Epithelial cell of proximal tubule (primary cell): ENCODE data around the gene ACAA2. TPM values are rescaled to one million over a fixed set of nuclear protein-coding genes. Genes with fewer than 3 reads are reported as not detected.

Experiments
- DNase-seq: peaks from one replicate; pipeline ENCODE4 v3.0.0-alpha.2; 2011; ENCODE audit warnings: low read depth
- H3K4me3 ChIP-seq: 2 replicates; pipeline ENCODE4 v1.5.1; 2011; ENCODE audit warnings: low read depth, mild to moderate bottlenecking, low read length
- total RNA-seq: library from RNA; depleted of rRNA; stranded (reverse); fragments of >200 nt; gene quantifications from 2 replicates; pipeline ENCODE4 v1.2.3, GENCODE V29; 2015
- TF ChIP-seq, protein P1 (sequence below): conservative IDR thresholded peaks from 2 replicates; pipeline ENCODE4 v1.5.1; 2012; ENCODE audit warnings: low read depth, mild to moderate bottlenecking, low read length

Gene ACAA2, protein sequence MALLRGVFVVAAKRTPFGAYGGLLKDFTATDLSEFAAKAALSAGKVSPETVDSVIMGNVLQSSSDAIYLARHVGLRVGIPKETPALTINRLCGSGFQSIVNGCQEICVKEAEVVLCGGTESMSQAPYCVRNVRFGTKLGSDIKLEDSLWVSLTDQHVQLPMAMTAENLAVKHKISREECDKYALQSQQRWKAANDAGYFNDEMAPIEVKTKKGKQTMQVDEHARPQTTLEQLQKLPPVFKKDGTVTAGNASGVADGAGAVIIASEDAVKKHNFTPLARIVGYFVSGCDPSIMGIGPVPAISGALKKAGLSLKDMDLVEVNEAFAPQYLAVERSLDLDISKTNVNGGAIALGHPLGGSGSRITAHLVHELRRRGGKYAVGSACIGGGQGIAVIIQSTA
- total RNA-seq: 92.3 and 93.8 TPM in 2 replicates

DNA sequence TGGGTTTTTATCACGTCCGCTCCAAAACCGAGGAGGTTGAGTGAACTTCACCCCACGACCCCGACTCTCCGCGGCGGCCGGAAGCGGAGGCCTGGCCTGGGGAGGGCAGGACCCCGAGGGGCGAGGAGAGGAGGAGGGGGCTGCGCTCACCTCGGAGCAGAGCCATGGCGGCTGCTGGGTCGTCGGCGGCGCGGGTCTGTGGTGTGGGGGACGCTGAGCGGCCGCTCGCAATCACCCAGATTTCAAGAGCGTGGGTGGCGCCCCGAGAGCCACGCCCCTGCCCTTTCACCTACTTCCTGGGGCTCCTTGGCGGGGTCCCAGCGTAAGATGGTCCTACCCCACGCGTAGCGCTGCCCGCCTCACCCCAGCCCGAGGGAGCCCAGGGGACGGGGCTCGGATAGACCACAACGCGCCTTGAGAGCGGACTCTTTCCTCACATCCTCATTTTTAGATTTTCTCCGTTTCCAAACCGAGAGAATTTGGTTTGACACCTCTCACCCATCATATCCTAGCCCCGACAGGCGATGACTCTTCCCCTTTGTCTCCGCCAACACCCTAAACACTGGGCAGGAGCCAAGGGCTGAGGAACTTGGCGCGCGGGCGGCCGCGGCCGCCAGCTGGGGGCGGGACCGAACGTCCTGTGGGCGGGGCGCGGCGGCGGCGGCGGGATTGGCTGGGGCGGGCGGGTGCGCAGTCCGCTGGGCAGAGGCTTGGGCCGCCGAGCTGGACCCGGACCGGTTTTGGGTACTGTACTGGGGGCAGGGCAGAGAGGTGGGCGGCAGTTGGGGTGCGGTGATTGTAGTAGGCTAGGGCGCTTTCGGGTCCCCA lies at the start of gene ACAA2:
Gene ACAA2 (minus strand): TSS at position 215 of the 828 bp plus-strand sequence. CDS start 49 bp downstream, at position 166.
- no peak for DNase-seq
- H3K4me3 ChIP-seq: peak within 1 kb of the TSS; percentile 65
- TF ChIP-seq, protein P1, sequence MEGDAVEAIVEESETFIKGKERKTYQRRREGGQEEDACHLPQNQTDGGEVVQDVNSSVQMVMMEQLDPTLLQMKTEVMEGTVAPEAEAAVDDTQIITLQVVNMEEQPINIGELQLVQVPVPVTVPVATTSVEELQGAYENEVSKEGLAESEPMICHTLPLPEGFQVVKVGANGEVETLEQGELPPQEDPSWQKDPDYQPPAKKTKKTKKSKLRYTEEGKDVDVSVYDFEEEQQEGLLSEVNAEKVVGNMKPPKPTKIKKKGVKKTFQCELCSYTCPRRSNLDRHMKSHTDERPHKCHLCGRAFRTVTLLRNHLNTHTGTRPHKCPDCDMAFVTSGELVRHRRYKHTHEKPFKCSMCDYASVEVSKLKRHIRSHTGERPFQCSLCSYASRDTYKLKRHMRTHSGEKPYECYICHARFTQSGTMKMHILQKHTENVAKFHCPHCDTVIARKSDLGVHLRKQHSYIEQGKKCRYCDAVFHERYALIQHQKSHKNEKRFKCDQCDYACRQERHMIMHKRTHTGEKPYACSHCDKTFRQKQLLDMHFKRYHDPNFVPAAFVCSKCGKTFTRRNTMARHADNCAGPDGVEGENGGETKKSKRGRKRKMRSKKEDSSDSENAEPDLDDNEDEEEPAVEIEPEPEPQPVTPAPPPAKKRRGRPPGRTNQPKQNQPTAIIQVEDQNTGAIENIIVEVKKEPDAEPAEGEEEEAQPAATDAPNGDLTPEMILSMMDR: no peak

DNA sequence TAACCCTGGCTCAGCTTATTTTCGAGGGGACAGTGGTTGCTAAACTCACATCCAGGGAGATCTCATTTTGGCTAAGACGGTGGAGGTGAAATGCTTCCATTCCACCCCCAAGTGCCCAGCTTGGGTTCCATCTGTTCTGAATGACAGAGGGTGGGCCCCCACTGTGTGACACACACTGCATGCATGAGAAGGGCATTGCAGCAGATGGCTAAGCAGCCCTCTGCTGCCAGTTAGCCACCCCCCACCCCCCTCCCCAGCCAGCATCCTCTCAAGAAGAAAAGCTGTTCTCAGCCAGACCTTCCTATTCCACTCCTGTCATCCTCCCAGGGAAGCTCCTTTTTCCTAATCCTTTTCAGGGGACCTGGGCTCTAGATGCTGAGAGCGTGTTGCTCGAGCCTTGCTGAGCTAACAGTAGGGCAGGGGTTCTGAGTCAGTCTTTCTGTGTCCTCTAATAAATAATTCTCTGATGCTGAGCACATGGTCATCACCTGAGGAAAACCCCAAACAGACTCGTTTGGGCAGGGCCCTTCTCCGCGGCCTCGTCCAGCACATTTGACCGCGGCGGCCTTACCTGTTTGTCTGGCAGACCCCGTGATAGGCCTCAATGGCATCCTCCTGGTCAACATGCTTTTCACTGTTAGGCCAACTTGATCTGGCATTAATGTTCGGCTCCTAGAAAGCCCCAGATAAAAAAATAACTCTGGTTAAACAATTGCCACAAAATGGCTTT lies 49.5 kb upstream of the ACAA2 start:
- H3K4me3 ChIP-seq: no peak overlapping the region
- no peak for DNase-seq
- TF ChIP-seq, protein P1: no peak

DNA sequence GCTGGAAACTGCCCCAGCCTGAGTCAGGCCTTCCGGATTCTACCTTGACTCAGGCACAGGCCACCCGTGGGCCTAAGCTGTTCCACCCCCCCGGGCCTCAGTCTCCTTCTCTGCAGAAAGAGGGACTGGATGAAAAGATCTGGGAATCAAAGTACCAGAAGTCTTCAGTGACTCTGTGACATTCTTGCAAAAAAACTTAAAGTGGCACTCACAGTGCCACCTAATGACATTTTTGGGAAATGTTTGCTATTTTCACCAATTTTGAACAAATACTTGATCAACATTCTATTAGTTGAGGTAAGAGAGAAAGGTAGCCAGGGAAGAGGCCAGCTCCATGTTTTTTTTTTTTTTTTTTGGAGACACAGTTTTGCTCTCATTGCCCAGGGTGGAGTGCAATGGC lies 48.3 kb upstream of the ACAA2 start:
- no peak for DNase-seq
- H3K4me3 ChIP-seq: no peak overlapping the region
- TF ChIP-seq, protein P1: peak; percentile 47

DNA sequence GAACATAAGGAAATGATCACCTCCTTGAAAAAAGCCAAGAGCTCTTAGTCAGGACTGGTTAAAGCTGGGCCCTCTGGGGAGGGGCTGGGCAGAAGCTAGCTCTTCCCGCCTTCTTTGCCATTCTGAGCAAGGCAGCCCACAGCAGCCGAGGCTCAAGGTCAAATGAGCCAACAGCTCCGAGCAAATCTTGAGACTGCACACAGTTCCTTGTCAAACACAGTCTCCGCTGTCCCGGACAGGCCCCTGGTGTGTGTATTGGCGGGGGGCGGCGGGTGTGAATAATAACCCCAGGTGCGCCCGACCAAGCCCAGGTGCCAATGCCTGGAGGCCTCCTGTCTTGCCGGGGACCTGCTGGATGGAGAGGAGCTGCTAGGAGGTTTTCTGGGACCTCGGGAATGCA lies 46.4 kb upstream of the ACAA2 start:
- TF ChIP-seq, protein P1: no peak
- DNase-seq: no peak
- H3K4me3 ChIP-seq: no peak overlapping the region

DNA sequence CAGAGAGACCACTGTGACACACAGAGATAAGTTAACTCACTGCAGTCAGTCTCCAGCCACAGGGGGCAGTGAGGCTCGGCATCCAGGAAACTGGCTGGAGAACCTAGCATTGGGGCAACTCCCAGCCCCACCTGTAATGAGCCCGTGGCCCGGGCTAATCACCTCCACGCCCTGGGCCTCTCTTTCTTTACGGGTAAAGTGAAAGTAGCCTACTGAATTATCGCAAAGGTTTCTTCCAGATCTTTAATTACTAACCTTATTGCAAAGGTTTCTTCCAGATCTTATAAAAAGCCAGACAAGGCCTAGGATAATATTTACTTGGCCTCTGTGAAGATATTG lies 45.7 kb upstream of the ACAA2 start:
- no peak overlapping the region for H3K4me3 ChIP-seq
- TF ChIP-seq, protein P1: no peak
- no peak for DNase-seq

DNA sequence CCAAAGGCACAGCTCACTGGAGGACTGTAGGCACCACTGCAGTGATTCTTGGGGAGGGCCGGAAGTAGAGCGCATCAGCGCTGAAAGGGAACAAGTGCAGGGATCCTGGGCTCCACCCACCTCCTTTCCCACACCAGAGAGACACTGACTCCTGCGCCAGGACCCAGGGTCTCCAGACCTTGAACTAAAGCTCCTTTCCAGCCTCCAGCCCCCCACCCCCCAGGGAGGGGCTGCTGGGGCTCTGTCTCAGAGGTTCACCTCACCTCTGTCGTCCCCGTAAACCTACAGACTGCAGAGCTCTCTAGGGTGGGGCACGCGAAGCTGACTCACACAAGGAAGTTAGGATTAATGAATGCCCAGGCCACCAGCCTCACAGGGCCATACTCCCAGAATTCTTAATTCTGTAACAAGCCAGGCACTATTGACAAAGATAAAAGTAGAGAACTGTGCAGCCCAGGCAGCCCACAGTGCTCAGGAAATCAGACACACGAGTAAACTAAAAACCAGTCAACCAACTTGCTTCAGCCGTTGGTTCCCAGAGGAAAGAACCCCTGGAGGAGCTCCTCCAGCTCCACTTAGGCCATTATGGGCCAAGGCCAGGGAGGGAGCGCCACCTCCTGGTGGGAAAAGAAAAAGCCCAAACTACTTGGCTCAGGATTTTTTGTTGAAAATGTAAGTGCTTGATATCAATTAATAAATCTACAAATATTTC lies 45.1 kb upstream of the ACAA2 start:
- DNase-seq: peak; percentile 46
- H3K4me3 ChIP-seq: peak overlapping the region; percentile 19
- TF ChIP-seq, protein P1: peak; percentile 98
